Central memory CD4-positive, alpha-beta T cell (primary cell): ENCODE measurements around the gene ATP9B.
A peak's percentile ranks its signal among the peaks of the same experiment; 100 is the strongest.
"Not testable (repeated sequence)": the region's sequence is repeated elsewhere in the genome, so short reads cannot be mapped to it uniquely, and the experiment has no call there.

Experiments
- DNase-seq: peaks from one replicate; pipeline ENCODE4 v3.0.0; 2022

The ATP9B gene

GRCh38 chr18:79136742-79137141 is 67.5 kb downstream of the ATP9B start:
- no peak for DNase-seq

DNA sequence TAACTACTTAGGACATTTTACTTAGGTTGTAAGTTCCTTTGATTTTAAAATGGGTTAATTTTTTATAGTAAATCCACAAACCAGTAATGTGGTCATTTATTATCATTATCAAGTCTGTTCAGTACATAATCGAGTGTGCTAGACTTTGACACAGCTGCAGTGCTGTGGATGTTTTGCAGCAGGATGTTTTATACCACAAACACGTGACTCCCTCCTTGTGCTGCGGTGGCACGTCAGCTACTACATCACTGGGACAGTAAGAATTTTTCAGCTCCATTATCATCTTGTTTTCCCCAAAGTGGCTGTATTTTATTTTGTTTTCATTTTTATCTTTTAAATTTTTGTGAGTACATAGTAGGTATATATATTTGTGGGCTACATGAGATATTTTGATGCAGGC is 70.0 kb downstream of the ATP9B start:
- peak; percentile 13 for DNase-seq

DNA sequence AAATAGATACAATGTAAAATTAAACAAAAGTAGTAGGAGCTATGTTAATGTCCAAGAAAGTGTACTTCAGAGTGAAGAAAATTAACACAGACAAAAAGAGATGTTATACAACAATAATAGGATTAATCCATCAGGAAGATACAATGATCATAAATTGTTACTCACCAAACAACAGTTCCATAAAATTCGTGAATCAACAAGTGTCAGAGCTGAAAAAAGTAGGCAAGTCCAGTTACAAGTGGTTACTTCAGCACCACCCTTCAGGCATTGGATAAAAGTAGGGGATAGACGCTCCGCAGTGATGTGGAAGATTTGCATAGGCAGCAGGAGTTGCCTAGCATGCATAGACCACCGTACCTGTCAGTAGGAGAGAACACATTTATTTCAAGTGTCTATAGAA is 77.8 kb downstream of the ATP9B start:
- no peak for DNase-seq

- no peak for DNase-seq
Observed at GRCh38 chr18:79151191-79151590, 82.0 kb downstream of the ATP9B start.

DNA sequence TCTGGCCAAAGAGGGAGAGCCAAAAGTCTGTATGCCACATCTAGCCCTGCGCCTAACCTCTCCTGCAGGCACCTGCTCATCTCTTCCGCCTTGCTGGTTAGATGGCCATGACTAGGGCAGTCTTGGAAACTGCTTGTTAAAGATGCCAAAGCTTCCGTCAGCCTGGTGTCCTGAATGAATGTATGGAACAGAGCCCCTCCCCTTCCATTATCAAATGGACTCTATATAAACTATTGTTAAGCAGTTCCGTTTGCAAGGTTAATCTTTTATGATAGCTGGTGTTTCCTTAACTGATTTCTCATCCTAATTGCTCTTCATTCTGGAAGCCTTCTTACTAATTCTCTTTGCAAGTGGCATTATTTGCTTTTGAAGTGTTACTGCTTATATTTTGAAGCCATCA is 87.1 kb downstream of the ATP9B start:
- DNase-seq = no peak

DNA sequence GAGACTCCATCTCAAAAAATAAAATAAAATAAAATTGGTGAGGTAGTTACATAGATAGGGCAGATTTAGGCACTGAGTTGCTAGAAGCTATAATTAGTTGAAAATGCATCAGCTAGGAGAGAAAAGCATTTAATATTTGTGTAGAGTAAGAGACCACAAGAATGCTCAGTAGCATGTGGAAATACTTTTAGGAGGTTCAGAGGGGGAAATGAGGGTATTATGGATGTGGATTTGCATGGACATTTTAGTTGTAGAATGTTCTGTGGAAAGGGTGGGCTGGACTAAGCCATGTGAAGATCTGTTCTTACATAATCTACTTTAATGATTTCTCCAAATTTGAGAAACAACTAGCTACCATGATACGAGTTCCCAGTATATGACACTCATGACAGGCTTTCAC is 95.5 kb downstream of the ATP9B start:
- DNase-seq = no peak

GRCh38 chr18:79166702-79167101 is 97.5 kb downstream of the ATP9B start:
- no peak for DNase-seq

DNA sequence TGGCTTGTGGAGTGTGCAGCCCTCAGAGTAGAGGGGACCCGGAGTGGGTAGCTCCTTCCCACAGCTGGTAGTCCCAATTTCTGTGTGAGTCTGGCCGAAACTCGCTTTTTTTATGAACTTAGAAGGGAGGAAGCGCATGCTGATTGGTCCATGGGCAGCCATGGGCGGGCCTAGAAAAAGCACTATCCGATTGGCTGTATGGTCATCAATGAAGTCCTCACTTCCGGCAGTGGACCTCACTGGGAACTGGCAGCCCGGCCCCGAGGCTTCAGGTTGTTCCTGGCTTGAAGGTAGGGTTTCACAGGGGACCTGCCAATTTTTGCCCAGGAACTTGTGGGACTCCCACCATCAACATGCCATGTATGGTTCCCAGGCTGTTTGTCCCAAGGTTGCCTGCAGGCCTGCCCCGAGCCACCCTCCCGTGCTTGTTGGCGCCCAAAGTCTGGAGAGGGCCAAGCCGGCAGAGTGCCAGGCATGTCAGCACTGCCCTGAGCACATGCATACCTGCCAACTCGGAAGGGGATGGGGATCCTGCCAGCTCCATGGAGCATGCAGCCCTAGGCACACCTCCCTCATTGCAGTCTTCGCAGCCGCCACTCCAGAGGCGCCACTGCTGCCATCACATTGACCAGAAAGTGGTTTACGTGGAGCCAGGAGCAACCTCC is 98.5 kb downstream of the ATP9B start:
- no peak for DNase-seq

DNA sequence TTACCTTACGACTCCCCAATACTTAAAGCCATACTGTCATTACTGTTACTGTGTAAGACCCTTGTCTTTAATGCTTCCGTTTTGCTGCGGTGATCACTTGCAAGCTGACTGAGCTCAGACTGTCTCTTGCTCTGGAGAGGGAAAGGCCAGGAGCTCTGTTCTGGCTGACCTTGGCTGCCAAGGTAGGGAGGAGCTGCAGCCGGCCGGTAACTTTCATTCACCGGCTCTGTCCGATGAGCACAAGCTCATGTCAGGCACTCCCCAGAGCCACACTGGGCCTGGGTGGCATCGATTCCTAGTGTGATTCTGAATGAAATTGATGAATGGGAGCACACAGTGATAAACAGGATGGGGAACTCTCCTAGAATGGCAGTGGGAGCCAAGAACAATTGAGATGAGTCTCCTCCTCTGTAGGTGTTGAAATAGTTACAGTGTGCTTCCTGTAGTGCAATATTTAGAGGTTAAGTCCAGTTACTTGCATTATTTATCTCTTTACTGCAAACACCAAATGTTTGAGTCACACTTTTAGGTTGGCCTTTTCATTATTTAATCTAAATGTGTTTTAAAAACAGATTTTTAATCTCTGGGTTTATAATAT is 100.9 kb downstream of the ATP9B start:
- no peak for DNase-seq

GRCh38 chr18:79172331-79172730 is 103.1 kb downstream of the ATP9B start:
- DNase-seq = not testable (repeated sequence)

GRCh38 chr18:79173742-79174141 is 104.5 kb downstream of the ATP9B start:
- no peak for DNase-seq

DNA sequence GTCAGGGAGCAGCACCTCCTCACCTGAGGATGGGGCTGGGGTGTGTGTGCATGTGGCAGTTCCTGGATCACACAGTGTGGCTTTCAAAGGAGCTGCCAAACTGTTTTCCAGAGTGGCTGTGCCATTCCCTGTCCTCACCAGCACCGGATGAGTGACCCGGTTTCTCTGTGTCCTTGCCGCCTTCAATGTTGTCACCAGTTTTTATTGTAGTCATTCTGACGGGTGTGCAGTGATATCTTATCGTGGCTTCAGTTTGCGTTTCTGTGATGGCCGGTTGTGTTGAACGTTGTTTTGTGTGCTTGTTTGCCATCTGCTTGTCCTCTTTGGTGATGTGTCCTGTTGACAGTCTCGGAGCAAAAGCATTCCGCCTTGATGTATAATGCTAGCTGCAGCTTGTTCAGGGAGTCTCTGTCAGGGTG is 108.9 kb downstream of the ATP9B start:
- no peak for DNase-seq

GRCh38 chr18:79182047-79182713 is 113.0 kb downstream of the ATP9B start:
- no peak for DNase-seq

DNA sequence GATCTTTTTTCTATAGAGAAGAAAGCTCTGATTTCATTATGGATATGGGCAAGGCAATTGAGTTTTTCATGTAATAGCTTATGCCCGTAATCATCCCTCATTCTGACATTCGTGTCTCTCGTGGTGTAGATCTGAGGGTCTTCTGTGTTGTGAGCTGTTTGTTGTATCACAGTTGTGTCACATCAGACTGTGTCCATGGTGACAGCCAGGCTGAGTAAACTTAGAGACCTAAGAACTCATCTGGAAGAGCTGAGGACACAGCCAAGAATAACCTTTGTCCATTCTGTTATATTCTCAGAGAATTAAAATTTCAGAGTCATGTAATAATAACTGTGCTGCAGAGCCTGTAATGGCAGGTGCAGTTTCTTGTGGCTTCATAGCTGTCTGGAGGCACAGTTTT is 116.5 kb downstream of the ATP9B start:
- no peak for DNase-seq

GRCh38 chr18:79186649-79187048 is 117.5 kb downstream of the ATP9B start:
- no peak for DNase-seq

GRCh38 chr18:79187532-79188277 is 118.5 kb downstream of the ATP9B start:
- no peak for DNase-seq

GRCh38 chr18:79191418-79191817 is 122.2 kb downstream of the ATP9B start:
- DNase-seq = no peak

DNA sequence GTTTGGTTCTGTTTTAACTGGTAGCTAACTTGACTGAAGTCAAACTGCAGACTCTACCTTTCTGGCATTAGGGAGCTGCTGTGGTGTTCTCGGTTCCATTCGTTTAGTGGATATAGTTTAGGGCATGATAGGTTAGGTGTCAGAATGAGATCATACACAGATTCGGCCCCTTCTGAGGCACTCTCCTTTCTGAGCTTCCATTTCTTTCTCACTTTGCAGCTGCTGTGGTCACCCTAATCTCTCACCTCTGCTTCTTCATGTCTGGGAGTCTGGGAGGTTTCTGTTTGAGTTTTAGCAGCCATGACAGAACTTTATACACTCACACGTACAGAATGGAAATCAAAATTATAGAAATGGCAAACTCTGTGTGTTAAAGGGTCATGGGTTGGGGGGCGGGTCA is 122.8 kb downstream of the ATP9B start:
- DNase-seq = no peak

DNA sequence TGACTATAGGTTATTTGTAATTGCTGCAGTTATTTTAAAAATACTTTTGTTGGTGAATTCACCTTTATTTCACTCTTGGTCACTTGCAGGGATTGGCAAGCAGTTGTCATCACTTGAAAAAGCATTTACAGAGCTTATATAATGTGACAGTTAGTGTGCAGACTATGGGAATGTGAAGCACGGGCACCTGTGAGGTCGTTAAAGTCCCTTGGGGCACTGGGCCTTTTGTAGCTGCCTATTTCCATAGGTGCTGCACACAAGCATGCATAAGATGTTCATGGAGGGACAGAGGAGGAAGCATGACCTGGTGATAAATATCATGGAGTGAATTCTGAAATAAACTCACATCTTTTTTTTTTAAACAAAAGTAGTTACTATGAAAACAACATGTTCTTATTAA is 124.6 kb downstream of the ATP9B start:
- no peak for DNase-seq

DNA sequence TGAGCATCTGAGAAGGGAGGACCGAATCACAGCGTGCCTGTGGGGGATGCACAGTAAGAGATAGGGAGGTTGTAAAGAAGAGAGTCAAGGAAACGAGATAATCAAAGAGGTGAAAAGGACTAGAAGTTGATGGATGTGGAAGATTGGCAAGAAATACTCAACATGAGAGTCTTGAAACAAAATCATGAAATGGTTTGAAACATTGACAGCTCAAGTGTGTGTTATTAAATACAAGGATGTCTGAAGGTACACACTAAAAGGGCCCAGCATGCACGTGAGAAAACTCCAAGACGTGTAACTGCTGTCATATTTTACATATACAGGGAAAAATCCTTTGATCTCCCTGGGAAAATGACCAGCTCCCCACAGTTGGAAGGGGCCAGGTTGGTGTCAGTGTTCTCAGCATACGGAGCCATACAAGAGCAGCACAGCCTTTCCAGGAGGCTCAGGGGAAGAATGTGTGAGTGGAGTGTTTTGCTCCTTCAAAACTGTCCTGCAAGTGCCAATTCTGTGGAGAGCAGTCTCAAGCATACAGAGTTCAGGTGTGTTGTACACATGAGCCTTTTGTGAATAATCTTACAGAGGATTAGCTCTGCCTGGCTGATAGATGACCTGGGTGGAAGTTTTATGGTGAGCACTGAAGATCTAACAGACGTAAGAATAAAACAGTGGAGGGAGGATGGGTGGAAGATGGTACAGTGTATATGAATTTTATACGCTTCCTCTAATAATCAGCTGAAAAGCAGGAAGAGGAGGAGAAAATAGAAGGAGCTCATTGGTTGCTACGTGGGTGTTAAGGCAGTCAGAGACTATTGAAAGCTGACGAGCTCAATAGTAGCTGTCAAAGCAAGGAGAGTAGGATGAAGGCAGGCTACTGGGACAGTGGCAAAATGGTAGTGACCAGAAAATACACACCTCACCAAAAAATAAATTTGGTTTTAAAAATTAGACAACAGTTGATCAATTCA is 126.8 kb downstream of the ATP9B start:
- DNase-seq = no peak

- DNase-seq = no peak
Observed at GRCh38 chr18:79197531-79197930, 128.3 kb downstream of the ATP9B start.

GRCh38 chr18:79199691-79200374 is 130.6 kb downstream of the ATP9B start:
- DNase-seq = no peak
